ENCODE data around the gene TMEM61.

- no peak for TF ChIP-seq EP300 (IDR thresholded peaks at IDR 0.05)
- no peak for TF ChIP-seq CTCF (IDR thresholded peaks at IDR 0.05)
These were observed 8.0 kb upstream of the TMEM61 start for GRCh38 chr1:54972436-54972835.

Measured in stomach (tissue), 4 donors.